DND-41 (cell line): ENCODE data around the gene LMAN2.

Source experiments
- ATAC-seq: fragments of 200-7000 bp; cut with Tn5 transposase; 3 replicates; pipeline ENCODE4 v1.9.1; 2021; ENCODE audit warnings: low read depth; ENCODE audit not compliant: insufficient read depth
- DNase-seq: peaks from one replicate; pipeline ENCODE4 v3.0.0-alpha.2; 2020
- H2AFZ ChIP-seq: 2 replicates; pipeline ENCODE4 v1.6.0; 2012; ENCODE audit warnings: low read depth, low read length
- H3K27ac ChIP-seq: 2 replicates; pipeline ENCODE4 v1.5.1; 2012; ENCODE audit warnings: low read length, inconsistent platforms
- H3K27me3 ChIP-seq: fragments of 200-600 bp; sonication (generic); 2 replicates; pipeline ENCODE4 v1.6.0; 2012; ENCODE audit warnings: low read length, mild to moderate bottlenecking, inconsistent platforms; ENCODE audit not compliant: insufficient read depth, poor library complexity
- H3K36me3 ChIP-seq: 2 replicates; pipeline ENCODE4 v1.5.1; 2012; ENCODE audit warnings: low read length, inconsistent platforms; ENCODE audit not compliant: insufficient read depth
- H3K4me1 ChIP-seq: 2 replicates; pipeline ENCODE4 v1.5.1; 2012; ENCODE audit warnings: mild to moderate bottlenecking, low read length; ENCODE audit not compliant: insufficient read depth
- H3K4me2 ChIP-seq: 2 replicates; pipeline ENCODE4 v1.6.0; 2012; ENCODE audit warnings: mild to moderate bottlenecking, moderate library complexity, low read length, inconsistent platforms; ENCODE audit not compliant: insufficient read depth
- H3K4me3 ChIP-seq, 2 experiments: fragments of 200-600 bp in 1 of 2; shearing (Covaris generic) in 1 of 2; 2 replicates each; pipeline ENCODE4 v1.5.1; 2012 to 2016; ENCODE audit warnings: inconsistent platforms in 2 of 2, low read length in 2 of 2, mild to moderate bottlenecking in 2 of 2, low read depth in 1 of 2, moderate library complexity in 1 of 2
- H3K79me2 ChIP-seq: 2 replicates; pipeline ENCODE4 v1.6.0; 2012; ENCODE audit warnings: low read length, inconsistent platforms; ENCODE audit not compliant: insufficient read depth
- H3K9ac ChIP-seq: 2 replicates; pipeline ENCODE4 v1.6.0; 2012; ENCODE audit warnings: low read depth, mild to moderate bottlenecking, inconsistent platforms, low read length, moderate library complexity
- H3K9me3 ChIP-seq: 2 replicates; pipeline ENCODE4 v1.5.1; 2012; ENCODE audit warnings: low read length, moderate library complexity, mild to moderate bottlenecking, inconsistent platforms; ENCODE audit not compliant: insufficient read depth, severe bottlenecking
- H4K20me1 ChIP-seq: 2 replicates; pipeline ENCODE4 v1.6.0; 2012; ENCODE audit warnings: low read length; ENCODE audit not compliant: insufficient read depth
- EZH2 ChIP-seq: IDR thresholded peaks from 3 replicates; pipeline ENCODE4 v1.6.1; 2012; ENCODE audit warnings: borderline replicate concordance, low read depth, mild to moderate bottlenecking, moderate library complexity, low read length, inconsistent platforms; ENCODE audit not compliant: severe bottlenecking
- TF ChIP-seq, protein P1 (sequence below): IDR thresholded peaks from 2 replicates; pipeline ENCODE4 v1.5.1; 2012; ENCODE audit warnings: borderline replicate concordance, low read length, moderate library complexity, mild to moderate bottlenecking; ENCODE audit not compliant: poor library complexity, severe bottlenecking; ENCODE audit errors: extremely low read depth

LMAN2 gene

DNA sequence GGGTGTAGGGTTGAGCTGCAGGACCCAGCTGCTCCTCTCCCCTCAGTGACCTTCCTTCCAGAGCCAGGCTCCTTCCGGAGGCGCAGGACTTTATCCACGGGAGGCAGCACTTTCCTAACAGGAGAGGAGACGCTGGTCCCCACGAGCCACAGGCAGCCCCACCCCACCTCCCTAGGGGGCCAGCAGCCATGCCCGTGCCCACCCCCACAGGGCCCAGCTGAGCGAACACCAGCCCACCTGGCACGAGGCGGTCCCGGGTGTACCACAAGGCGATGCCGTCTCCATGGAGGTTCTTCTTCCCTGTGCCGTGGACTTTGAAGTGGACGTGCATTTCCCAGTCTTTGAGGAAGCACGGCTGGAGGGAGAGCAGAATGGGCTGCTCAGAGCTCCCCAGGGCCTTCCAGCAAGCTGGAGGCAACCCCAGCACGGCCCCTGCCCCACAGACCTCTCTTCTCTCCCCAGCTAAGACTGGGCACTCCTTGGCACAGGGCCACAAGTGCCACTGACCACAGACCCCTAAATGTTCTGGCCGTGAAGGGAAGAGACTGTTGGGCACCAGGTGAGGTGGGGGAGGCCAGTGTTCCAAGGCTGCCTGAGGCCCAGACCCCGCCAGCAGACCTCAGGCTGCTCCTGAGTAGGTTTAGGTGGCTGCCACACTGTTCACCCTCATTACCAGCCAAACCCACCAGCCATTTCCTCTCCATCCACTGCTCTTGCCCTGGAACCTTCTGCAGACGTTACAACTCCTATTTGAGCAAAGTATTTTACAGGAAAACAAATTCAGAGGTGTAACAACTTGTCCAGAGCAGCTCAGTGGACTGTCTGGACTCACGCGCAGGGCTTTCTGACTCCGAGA lies 13.0 kb downstream of the LMAN2 start:
- H2AFZ ChIP-seq = no peak overlapping the region
- H3K9ac ChIP-seq = no peak overlapping the region
- H3K79me2 ChIP-seq = peaks cover 37% of the 10 kb centered on the region
- TF ChIP-seq, protein P1, sequence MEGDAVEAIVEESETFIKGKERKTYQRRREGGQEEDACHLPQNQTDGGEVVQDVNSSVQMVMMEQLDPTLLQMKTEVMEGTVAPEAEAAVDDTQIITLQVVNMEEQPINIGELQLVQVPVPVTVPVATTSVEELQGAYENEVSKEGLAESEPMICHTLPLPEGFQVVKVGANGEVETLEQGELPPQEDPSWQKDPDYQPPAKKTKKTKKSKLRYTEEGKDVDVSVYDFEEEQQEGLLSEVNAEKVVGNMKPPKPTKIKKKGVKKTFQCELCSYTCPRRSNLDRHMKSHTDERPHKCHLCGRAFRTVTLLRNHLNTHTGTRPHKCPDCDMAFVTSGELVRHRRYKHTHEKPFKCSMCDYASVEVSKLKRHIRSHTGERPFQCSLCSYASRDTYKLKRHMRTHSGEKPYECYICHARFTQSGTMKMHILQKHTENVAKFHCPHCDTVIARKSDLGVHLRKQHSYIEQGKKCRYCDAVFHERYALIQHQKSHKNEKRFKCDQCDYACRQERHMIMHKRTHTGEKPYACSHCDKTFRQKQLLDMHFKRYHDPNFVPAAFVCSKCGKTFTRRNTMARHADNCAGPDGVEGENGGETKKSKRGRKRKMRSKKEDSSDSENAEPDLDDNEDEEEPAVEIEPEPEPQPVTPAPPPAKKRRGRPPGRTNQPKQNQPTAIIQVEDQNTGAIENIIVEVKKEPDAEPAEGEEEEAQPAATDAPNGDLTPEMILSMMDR = no peak
- TF ChIP-seq EZH2 = no peak
- ATAC-seq (no peak), DNase-seq (no peak)
- H4K20me1 ChIP-seq = peaks cover 29% of the 10 kb centered on the region; the same call in 1 of the 2 replicates
- no peak overlapping the region for H3K4me3 ChIP-seq
- no peak overlapping the region for H3K4me2 ChIP-seq
- no peak overlapping the region for H3K27ac ChIP-seq
- no peaks in the 10 kb centered on the region for H3K27me3 ChIP-seq
- peaks cover 86% of the 10 kb centered on the region for H3K36me3 ChIP-seq
- H3K4me1 ChIP-seq = no peaks in the 10 kb centered on the region
- no peaks in the 10 kb centered on the region for H3K9me3 ChIP-seq

DNA sequence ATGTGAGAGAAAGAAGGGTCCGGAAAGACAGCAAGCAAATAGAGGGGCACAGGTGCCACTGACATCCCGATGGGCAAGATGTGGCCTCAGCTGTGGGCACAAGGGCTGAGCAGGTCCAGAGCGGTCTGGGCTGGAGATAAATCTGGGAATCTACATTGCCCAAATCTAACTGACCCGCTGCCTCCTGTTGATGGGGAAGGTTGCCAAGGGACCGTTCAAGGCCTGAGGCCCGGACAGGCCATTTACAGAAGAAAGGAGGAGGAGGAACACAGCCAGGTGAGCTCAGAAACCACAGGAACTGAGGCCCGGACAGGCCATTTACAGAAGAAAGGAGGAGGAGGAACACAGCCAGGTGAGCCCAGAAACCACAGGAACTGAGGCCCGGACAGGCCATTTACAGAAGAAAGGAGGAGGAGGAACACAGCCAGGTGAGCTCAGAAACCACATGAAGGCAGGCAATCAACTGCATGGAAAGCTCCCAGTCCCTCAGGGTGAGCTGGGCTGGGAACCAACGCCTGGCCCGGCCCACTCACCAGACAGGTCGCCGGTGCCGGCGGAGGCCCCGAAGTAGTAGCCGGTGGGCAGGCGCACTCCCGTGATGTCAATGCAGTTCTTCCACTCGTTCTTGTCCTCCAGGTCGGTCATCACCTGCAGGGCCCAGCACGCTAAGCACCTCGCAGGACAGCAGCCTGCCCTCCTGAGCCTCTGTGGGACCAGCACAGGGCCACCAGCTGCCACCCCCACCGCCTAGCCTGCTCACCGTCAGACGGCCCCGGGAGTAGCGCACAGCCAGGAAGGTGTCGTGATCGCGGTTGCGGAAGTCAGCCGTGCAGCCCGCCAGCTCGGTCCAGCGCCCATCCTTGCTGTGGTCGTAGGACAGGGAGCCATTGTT lies 14.6 kb downstream of the LMAN2 start:
- no peak overlapping the region for H3K4me3 ChIP-seq
- peaks cover 25% of the 10 kb centered on the region for H3K79me2 ChIP-seq
- no peak overlapping the region for H3K4me2 ChIP-seq
- H3K27ac ChIP-seq = no peak overlapping the region
- no peak for ATAC-seq
- DNase-seq = no peak
- TF ChIP-seq EZH2 = no peak
- TF ChIP-seq, protein P1 = no peak
- no peaks in the 10 kb centered on the region for H3K27me3 ChIP-seq
- H3K9me3 ChIP-seq = no peaks in the 10 kb centered on the region
- peaks cover 34% of the 10 kb centered on the region; the same call in 1 of the 2 replicates for H4K20me1 ChIP-seq
- no peak overlapping the region for H2AFZ ChIP-seq
- peaks cover 94% of the 10 kb centered on the region for H3K36me3 ChIP-seq
- no peak overlapping the region for H3K9ac ChIP-seq
- no peaks in the 10 kb centered on the region for H3K4me1 ChIP-seq

DNA sequence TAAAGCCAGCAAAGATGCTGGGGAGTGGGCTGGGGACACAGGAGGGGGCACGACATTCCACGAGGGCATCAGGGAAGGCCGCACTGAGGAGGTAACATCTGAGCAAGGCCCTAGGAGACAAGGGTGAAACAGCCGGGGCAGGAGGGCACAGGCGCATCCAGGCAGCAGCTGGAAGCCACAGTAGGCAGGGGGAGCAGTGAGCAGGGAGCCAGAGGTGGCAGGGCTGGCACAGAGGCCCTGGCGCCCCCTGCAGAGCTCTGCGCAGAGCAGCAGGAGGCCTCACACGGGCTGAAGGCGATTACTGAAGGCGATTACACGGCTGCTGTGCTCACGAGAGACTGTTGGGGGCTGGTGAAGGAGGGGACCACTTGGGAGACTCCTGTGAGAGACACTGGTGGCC lies 15.4 kb downstream of the LMAN2 start:
- Histone ChIP-seq H3K9ac (no peak overlapping the region), H3K27me3 (no peaks in the 10 kb centered on the region), H3K4me1 (no peaks in the 10 kb centered on the region), H2AFZ (no peak overlapping the region), H3K9me3 (no peaks in the 10 kb centered on the region), H3K4me2 (no peak overlapping the region), H3K4me3 (no peak overlapping the region), H3K36me3 (peaks cover 93% of the 10 kb centered on the region), H3K79me2 (peaks cover 18% of the 10 kb centered on the region), H3K27ac (no peak overlapping the region), H4K20me1 (peaks cover 40% of the 10 kb centered on the region; the same call in 1 of the 2 replicates)
- DNase-seq = peak; percentile 53
- peak; percentile 87 for ATAC-seq
- TF ChIP-seq, protein P1 = peak; percentile 66
- no peak for TF ChIP-seq EZH2
